Measurements from ENCODE around the gene ZBTB32. TPM values are rescaled to one million over a fixed set of nuclear protein-coding genes. Genes with fewer than 3 reads are reported as not detected.
"Not testable (repeated sequence)": the region's sequence is repeated elsewhere in the genome, so short reads cannot be mapped to it uniquely, and the experiment has no call there.

ZBTB32 gene
- total RNA-seq, 1 experiment from 2014 or later, result not detected

- DNase-seq (ENCODE audit: low spot score), result no peak
Observed at GRCh38 chr19:35719402-35720162, 15.2 kb downstream of the ZBTB32 start.

DNA sequence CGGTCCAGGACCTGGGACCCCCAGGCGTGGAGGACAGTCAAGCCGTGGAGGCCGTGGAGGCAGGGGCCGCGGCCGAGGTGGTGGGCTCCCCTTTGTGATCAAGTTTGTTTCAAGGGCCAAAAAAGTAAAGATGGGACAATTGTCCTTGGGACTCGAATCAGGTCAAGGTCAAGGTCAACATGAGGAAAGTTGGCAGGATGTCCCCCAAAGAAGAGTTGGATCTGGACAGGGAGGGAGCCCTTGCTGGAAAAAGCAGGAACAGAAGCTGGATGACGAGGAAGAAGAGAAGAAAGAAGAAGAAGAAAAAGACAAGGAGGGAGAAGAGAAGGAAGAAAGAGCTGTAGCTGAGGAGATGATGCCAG, 15.8 kb downstream of the ZBTB32 start:
- DNase-seq (ENCODE audit: low spot score), result no peak

DNA sequence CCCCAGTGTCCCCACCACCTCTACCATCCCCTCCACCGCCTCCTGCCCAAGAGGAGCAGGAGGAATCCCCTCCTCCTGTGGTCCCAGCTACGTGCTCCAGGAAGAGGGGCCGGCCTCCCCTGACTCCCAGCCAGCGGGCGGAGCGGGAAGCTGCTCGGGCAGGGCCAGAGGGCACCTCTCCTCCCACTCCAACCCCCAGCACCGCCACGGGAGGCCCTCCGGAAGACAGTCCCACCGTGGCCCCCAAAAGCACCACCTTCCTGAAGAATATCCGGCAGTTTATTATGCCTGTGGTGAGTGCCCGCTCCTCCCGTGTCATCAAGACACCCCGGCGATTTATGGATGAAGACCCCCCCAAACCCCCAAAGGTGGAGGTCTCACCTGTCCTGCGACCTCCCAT, 16.3 kb downstream of the ZBTB32 start:
- DNase-seq (ENCODE audit: low spot score), result no peak

DNA sequence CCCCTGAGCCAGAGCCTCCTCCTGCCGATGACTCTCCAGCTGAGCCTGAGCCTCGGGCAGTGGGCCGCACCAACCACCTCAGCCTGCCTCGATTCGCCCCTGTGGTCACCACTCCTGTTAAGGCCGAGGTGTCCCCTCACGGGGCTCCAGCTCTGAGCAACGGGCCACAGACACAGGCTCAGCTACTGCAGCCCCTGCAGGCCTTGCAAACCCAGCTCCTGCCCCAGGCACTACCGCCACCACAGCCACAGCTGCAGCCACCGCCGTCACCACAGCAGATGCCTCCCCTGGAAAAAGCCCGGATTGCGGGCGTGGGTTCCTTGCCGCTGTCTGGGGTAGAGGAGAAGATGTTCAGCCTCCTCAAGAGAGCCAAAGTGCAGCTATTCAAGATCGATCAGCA, 17.0 kb downstream of the ZBTB32 start:
- DNase-seq (ENCODE audit: low spot score), result no peak

- DNase-seq (ENCODE audit: low spot score), result no peak
Observed at GRCh38 chr19:35722461-35722860, 18.1 kb downstream of the ZBTB32 start.

DNA sequence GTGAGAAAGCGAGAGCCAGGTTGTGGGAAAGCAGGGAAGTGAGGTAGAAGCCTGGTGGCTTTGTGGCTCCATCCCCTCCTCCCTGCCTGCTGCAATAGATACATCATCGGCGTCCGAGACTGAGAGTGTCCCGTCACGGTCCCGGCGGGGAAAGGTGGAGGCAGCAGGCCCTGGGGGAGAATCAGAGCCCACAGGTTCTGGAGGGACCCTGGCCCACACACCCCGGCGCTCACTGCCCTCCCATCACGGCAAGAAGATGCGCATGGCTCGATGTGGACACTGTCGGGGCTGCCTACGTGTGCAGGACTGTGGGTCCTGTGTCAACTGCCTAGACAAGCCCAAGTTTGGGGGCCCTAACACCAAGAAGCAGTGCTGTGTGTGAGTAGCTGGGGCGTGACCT, 18.5 kb downstream of the ZBTB32 start:
- DNase-seq (ENCODE audit: low spot score), result no peak

- no peak for DNase-seq (ENCODE audit: low spot score)
Observed at GRCh38 chr19:35723671-35724070, 19.3 kb downstream of the ZBTB32 start.

DNA sequence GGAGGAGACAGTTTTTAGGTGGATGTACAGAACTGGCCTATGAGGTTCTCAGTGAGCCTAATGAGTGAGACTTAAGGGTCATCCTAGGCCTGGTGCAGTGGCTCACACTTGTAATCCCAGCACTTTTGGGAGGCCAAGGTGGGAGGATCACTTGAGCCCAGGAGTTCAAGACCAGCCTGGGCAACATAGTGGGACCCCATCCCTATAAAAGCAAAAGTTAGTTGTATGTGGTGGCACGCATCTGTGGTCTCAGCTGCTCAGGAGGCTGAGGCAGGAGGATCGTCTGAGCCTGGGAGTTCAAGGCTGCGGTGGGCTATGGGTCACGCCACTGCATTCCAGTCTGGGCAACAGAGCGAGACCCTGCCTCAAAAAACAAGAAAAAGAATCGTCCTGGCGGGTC, 19.8 kb downstream of the ZBTB32 start:
- not testable (repeated sequence) for DNase-seq (ENCODE audit: low spot score)

- no peak for DNase-seq (ENCODE audit: low spot score)
Observed at GRCh38 chr19:35724560-35724959, 20.2 kb downstream of the ZBTB32 start.

GRCh38 chr19:35725216-35725861, 21.0 kb downstream of the ZBTB32 start:
- no peak for DNase-seq (ENCODE audit: low spot score)

GRCh38 chr19:35727053-35727955, 22.9 kb downstream of the ZBTB32 start:
- no peak for DNase-seq (ENCODE audit: low spot score)

DNA sequence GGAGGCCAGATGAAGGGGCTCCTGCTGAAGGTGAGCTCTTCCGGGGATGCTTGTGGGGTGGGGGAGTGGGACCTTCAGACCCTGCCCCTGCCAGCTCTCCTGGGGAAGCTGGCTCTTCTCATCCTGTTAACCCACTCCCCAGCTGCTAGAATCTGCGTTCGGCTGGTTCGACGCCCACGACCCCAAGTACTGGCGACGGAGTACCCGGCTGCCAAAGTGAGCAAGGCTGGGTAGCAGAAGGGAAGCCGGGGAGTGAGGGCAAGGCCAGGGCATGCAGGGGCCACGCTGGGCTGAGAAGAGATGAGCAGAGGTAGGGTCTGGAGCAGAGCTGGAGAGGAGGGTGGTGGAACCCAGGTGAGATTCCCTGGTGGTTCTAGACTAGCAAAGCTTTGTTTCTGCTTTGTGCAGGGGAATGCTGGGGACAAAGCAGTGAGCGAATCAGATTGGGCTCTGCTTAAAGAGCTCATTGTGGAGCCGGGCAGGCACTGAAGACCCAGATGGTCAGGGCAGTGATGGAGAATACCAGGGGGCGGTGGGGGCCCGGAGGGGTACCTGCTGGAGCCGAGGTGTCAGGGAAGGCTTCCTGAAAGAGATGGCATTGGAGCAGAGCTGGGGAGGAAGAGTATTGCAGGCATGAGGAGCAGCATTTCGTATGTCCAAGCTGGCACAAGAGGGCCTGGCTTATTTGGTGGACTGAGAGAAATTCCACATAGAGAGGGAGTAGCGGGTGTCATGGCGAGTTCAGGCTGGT, 23.8 kb downstream of the ZBTB32 start:
- no peak for DNase-seq (ENCODE audit: low spot score)

DNA sequence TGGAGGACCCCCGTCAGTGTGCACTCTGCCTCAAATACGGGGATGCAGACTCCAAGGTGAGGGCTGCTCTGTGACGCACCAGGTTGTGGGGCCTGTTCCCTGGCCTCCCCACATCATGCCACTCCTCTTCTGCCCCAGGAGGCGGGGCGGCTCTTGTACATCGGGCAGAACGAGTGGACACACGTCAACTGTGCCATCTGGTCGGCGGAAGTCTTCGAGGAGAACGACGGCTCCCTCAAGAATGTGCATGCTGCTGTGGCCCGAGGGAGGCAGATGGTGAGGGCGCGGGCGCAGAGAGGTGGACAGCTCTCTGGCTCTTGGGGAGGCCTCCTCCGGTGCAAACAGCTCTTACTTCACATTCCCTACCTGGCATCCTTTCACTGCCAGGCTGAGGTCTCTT, 24.7 kb downstream of the ZBTB32 start:
- DNase-seq (ENCODE audit: low spot score), result no peak

- DNase-seq (ENCODE audit: low spot score), result no peak
Observed at GRCh38 chr19:35729763-35730162, 25.4 kb downstream of the ZBTB32 start.

GRCh38 chr19:35730326-35730725, 26.0 kb downstream of the ZBTB32 start:
- DNase-seq (ENCODE audit: low spot score), result no peak

GRCh38 chr19:35731353-35731752, 27.0 kb downstream of the ZBTB32 start:
- peak; percentile 93 for DNase-seq (ENCODE audit: low spot score)

DNA sequence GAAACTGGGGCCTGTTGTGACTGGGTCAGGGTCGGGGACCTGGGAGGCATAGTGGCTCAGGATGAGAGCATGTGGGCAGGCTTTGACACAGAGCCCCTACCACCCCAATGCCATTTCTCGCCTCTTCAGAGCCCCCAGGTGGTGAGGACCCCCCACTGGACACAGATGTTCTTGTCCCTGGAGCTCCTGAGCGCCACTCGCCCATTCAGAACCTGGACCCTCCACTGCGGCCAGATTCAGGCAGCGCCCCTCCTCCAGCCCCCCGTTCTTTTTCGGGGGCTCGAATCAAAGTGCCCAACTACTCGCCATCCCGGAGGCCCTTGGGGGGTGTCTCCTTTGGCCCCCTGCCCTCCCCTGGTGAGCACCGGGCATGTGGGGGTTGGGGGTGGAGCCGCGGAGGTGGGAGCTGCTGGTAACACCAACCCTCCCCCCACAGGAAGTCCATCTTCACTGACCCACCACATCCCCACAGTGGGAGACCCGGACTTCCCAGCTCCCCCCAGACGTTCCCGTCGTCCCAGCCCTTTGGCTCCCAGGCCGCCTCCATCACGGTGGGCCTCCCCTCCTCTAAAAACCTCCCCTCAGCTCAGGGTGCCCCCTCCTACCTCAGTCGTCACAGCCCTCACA, 27.5 kb downstream of the ZBTB32 start:
- DNase-seq (ENCODE audit: low spot score), result no peak

DNA sequence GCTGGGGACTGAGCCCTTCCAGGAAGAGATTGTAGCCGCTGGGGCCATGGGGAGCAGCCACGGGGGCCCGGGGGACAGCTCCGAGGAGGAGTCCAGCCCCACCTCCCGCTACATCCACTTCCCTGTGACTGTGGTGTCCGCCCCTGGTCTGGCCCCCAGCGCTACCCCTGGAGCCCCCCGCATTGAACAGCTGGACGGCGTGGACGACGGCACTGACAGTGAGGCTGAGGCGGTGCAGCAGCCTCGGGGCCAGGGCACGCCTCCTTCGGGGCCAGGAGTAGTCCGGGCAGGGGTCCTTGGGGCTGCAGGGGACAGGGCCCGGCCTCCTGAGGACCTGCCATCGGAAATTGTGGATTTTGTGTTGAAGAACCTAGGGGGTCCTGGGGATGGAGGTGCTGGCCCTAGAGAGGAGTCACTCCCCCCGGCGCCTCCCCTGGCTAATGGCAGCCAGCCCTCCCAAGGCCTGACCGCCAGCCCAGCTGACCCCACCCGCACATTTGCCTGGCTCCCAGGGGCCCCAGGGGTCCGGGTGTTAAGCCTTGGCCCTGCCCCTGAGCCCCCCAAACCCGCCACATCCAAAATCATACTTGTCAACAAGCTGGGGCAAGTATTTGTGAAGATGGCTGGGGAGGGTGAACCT, 28.3 kb downstream of the ZBTB32 start:
- DNase-seq (ENCODE audit: low spot score), result no peak

- no peak for DNase-seq (ENCODE audit: low spot score)
Observed at GRCh38 chr19:35733180-35734125, 29.1 kb downstream of the ZBTB32 start.

- DNase-seq (ENCODE audit: low spot score), result no peak
Observed at GRCh38 chr19:35734273-35734672, 29.9 kb downstream of the ZBTB32 start.
